Fibroblast of skin of left biceps (primary cell): ENCODE data around the gene SLC22A23.

Source experiments
- DNase-seq, 2 experiments: peaks; one replicate each; pipeline ENCODE4 v3.0.0-alpha.2; 2013; ENCODE audit warnings: low read depth in 2 of 2

The SLC22A23 gene

DNA sequence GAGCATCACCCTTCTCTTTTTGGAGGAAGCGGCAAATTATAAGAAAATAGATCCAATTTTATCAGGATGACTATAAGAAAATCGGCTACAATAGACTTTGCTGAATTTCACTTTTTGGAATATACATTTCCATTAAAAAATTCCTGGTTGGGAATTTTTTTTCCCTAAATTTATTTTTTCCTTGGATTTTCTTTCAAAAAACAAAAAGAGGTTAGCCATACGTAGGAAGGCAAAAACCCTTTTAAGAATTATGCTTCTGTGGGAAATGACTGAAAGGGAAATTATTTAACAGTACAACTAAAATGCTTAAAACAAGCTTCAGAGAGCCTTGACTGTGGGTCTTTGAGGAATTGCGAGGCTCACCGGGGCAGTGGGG, 86.9 kb downstream of the SLC22A23 start:
- no peak for DNase-seq

DNA sequence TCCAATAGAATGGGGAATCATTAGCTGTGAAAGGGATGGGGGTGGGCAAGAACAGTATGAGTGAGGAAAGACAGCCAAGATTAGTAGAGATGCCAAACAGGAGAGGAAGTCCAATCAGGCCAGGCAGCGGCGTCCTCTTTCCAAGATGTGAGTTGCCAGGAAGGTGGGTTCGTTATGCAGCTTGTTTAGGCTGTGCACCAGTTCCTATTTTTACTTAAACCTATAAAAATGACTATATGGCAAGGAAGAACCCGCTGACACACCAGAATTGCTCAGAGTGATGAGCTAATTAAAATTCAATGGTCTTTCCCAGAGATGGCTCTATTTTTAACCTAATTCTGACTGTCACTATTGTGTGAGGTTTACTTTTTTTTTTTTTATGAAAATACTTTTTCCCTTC, 88.2 kb downstream of the SLC22A23 start:
- no peak for DNase-seq

DNA sequence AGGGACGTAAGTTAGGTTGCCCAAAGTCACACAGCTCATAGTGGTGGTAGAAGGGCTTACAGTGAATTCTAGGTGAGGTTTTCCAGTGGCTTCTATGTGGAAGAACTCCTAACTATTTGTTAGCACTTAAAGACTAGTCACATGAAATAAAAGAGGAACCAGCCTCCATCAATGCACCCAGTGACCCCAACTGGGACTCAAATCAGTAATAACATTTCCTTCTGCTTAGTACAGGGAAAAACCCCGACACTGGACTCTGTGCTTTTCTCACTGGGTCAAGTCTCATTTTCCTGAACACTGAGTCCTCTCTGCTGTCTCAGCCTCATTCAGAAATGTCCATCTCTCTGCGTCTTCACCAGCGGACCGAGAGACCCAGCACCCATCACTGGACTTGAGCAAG, 89.2 kb downstream of the SLC22A23 start:
- no peak for DNase-seq

GRCh38 chr6:3366596-3367413, 90.0 kb downstream of the SLC22A23 start:
- no peak for DNase-seq

GRCh38 chr6:3364391-3364790, 92.5 kb downstream of the SLC22A23 start:
- no peak for DNase-seq

- no peak for DNase-seq
Measured at GRCh38 chr6:3363296-3364025, 93.4 kb downstream of the SLC22A23 start.

GRCh38 chr6:3361312-3362037, 95.4 kb downstream of the SLC22A23 start:
- no peak for DNase-seq

- no peak for DNase-seq
Measured at GRCh38 chr6:3360727-3361045, 96.2 kb downstream of the SLC22A23 start.

DNA sequence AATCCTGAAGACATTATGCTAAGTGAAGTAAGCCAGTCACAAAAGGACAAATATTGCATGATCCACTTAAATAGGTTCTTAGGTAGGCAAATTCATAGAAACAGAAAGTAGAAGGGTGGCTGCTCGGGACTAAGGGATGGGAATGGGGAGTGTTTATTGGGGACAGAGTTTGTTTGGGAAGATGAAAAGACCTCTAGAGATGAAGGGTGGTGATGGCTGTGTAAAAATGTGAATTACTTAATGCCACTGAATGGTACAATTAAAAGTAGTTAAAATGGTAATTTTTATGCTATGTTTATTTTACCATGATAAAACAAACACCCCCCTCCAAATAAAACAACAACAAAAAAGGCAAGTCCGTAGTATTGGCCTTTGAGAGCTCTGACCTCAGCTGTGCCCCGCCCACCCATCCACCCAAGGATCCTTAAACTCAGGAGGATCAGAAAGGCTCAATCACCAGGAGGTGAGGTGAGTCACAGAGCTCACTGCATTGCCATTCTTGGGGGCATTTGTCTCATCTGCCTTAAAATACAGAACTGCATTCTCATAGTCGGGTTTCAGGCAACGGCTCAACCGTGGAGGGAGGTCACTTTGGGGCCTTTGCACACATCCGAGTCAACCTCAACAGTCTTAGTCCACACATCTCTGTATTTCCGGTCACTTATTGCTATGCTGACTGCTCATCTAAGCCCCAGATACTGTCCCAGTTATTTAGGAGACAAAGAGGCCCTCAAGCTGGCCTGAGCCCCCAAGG, 96.7 kb downstream of the SLC22A23 start:
- no peak for DNase-seq

GRCh38 chr6:3359101-3359752, 97.6 kb downstream of the SLC22A23 start:
- no peak for DNase-seq

DNA sequence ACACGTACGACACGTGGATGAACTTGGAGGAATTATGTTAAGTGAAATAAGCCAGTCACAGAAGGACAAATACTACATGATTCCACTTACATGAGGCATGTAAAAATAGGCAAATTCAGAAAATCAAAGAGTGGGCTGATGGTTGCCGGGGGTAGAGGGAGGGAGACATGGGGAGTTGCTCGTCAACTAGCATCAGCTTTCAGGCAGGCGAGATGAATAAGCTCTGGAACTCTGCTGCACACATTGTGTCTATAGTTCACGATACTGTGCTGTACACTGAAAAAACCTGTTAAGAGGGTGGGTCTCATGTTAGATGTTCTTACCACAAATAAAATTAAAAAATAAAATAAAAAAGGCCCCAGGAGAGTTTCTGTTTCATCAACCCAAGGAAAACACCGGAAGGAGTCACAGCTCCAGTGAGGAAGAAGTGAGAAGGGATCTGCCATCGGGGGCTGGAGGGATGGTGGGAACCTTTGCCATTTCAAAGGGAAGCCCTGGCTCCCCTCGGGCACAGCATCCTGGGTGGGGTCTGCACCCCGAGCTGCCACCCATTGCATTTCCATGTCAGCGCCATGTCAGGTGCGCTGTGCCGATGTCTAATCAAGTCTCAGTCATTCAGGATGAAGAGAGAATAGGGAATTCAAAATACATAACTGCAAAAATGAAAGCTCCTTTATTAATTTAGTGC, 98.3 kb downstream of the SLC22A23 start:
- DNase-seq, result no peak

- DNase-seq, result no peak
Measured at GRCh38 chr6:3357678-3358077, 99.2 kb downstream of the SLC22A23 start.

- no peak for DNase-seq
Measured at GRCh38 chr6:3356824-3357420, 99.9 kb downstream of the SLC22A23 start.

GRCh38 chr6:3356056-3356823, 100.6 kb downstream of the SLC22A23 start:
- DNase-seq, result no peak

DNA sequence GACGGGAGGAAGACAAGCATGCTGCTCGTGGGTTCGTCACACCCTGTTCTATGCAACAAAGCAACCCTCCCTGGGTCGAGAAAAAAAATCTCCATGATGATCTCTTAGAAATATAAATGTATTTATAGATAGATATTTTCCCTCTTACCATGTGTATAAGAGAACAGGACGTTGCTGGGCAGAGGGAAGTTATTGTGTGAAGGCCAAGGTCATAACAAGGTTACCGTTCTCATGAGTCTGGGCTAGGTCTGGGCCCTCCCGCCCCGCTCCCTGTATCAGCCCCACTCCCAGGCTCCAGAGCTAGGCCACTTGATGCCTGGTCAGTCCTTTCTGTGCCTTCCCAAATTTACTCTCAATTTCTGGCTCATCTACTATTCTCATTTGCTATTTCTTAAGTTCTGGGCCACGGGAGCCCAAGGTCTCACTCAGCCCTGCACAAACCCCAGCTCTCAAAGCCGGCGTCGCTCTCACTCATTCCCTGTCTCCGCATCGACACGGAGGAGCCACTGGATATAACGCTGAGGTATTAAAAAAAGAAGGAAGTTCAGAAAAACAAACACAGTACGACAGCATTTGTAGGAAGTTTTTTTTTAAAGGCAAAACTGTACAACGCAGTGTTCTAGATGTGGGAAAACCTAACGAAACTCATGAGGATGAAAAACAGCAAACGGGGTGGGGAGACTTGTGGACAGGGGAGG, 101.3 kb downstream of the SLC22A23 start:
- DNase-seq, result no peak

DNA sequence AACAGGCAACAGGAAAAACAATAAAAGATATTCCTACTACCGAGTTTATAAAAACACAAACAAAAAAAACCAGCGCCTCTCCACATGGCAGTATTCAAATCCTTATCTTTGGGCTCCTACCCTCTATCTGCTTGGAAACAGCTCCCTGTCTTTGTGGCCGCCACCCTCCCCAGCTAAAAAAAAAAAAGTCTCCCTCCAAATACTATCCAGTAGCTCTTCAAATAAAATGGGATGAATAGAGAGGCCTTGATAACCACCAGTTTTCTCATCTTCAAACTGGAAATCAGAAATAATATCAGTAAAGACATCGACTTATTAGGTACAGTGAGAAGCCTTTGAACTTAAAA, 101.9 kb downstream of the SLC22A23 start:
- DNase-seq, result no peak

DNA sequence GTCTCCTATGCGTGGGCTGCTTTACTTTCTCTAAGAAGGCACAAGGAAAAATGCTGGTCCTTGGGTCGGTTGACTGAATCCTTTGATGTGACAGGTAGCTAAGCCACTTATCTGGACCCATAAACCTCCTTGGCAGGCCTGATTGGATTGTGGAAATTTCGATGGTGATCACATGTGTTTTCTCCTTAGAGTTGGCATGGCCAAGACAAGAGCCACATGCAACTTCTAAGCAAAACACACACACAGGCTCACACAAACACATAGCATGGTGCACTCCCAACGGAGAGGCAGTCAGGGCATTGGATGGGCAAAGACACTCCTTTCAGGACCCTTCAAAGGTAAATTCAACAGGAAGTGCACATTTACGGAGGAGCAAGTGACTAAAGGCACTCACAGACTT, 102.9 kb downstream of the SLC22A23 start:
- no peak for DNase-seq

DNA sequence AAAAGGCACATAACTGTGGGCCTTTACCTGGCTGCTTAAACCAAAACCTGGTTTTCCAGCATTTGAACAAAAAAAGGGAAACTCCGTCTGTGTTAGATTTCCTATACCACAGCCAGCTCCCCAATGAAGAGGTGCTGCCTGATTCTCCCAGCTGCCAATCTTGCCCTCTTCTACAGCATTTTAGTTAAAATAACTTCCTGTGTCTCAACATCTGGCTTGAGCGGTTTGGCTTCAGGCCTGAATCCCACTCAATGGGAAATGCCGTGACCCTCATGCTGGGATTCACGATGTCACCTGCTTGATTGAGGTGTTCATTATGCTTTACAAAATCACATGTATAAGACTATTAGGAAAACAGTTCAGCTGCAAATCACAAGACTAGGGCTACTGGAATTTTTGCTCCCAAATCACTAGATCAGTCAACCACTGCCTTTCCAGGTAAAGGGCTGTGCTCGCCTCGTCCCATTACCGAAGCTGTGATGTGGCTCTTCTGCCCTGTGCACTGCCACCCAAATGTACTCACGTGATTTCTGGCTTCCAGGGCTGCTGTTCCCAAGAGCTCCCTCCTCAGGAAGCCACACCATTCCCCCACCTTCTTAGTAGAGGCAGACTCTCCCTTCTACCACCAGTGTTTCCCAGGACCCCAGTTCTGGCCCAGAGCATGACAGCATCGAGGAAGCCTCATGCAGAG, 103.5 kb downstream of the SLC22A23 start:
- no peak for DNase-seq

GRCh38 chr6:3352678-3353077, 104.2 kb downstream of the SLC22A23 start:
- no peak for DNase-seq
